ENCODE results near the gene CPN2.

Gene CPN2

GRCh38 chr3:194324823-194325327 is 26.3 kb downstream of the CPN2 start:
- POLR2A ChIA-PET: no interaction called here
- CTCF ChIA-PET: no interaction called here
- TF ChIP-seq FOXM1 (IDR thresholded peaks at IDR 0.05; ENCODE audit: borderline replicate concordance) (no peak), FOXK2 (IDR thresholded peaks at IDR 0.05) (no peak), ELF4 (IDR thresholded peaks at IDR 0.05) (no peak), BHLHE40 (IDR thresholded peaks at IDR 0.05; ENCODE audit: borderline replicate concordance) (no peak), ZNF384 (IDR thresholded peaks at IDR 0.05) (no peak), FOXA1 (IDR thresholded peaks at IDR 0.05) (no peak), PKNOX1 (IDR thresholded peaks at IDR 0.05) (no peak), ARNT (IDR thresholded peaks at IDR 0.05) (no peak)
- DNase-seq (ENCODE audit: extremely low spot score): no peak

GRCh38 chr3:194323785-194324735 is 27.1 kb downstream of the CPN2 start:
- ChIA-PET POLR2A (no interaction called here), CTCF (no interaction called here)
- DNase-seq (ENCODE audit: extremely low spot score): peak; percentile 45

GRCh38 chr3:194322678-194323211 is 28.4 kb downstream of the CPN2 start:
- no peak for DNase-seq (ENCODE audit: extremely low spot score)
- no peak for TF ChIP-seq CTBP1 (IDR thresholded peaks at IDR 0.05; ENCODE audit: borderline replicate concordance)
- no peak for TF ChIP-seq FOXK2 (IDR thresholded peaks at IDR 0.05)
- CTCF ChIA-PET: no interaction called here
- POLR2A ChIA-PET: no interaction called here

More at GRCh38 chr3:194323785-194324735, 27.1 kb downstream of the CPN2 start:
- TF ChIP-seq CTBP1 (IDR thresholded peaks at IDR 0.05; ENCODE audit: borderline replicate concordance) (no peak), PKNOX1 (IDR thresholded peaks at IDR 0.05) (peak; percentile 94)

GRCh38 chr3:194321693-194322640 is 29.2 kb downstream of the CPN2 start:
- POLR2A ChIA-PET: no interaction called here

GRCh38 chr3:194320744-194321243 is 30.3 kb downstream of the CPN2 start:
- TF ChIP-seq SP1 (IDR thresholded peaks at IDR 0.05): no peak
- no peak for TF ChIP-seq CTBP1 (IDR thresholded peaks at IDR 0.05; ENCODE audit: borderline replicate concordance)
- no peak for TF ChIP-seq SUZ12 (IDR thresholded peaks at IDR 0.05)
- no peak for TF ChIP-seq ARNT (IDR thresholded peaks at IDR 0.05)
- TF ChIP-seq FOXA1 (IDR thresholded peaks at IDR 0.05): no peak
- no peak for TF ChIP-seq HDGF (IDR thresholded peaks at IDR 0.05; ENCODE audit: borderline replicate concordance)
- TF ChIP-seq L3MBTL2 (conservative IDR thresholded peaks at IDR 0.05): no peak
- TF ChIP-seq ZNF384 (IDR thresholded peaks at IDR 0.05): no peak
- TF ChIP-seq FOXK2 (IDR thresholded peaks at IDR 0.05): no peak
- no peak for TF ChIP-seq PKNOX1 (IDR thresholded peaks at IDR 0.05)
- no peak for TF ChIP-seq NFRKB (IDR thresholded peaks at IDR 0.05)
- no peak for TF ChIP-seq LEF1 (IDR thresholded peaks at IDR 0.05; ENCODE audit: borderline replicate concordance)
- no peak for TF ChIP-seq ELF4 (IDR thresholded peaks at IDR 0.05)
- no peak for TF ChIP-seq BHLHE40 (IDR thresholded peaks at IDR 0.05; ENCODE audit: borderline replicate concordance)
- no peak for TF ChIP-seq FOXM1 (IDR thresholded peaks at IDR 0.05; ENCODE audit: borderline replicate concordance)
- TF ChIP-seq TARDBP (IDR thresholded peaks at IDR 0.05): no peak
- DNase-seq (ENCODE audit: extremely low spot score): no peak
- ChIA-PET CTCF (no interaction called here), POLR2A (no interaction called here)

More at GRCh38 chr3:194321693-194322640, 29.2 kb downstream of the CPN2 start:
- DNase-seq (ENCODE audit: extremely low spot score): no peak
- CTCF ChIA-PET: no interaction called here
- TF ChIP-seq ELF4 (IDR thresholded peaks at IDR 0.05) (no peak), ARNT (IDR thresholded peaks at IDR 0.05) (no peak), FOXK2 (IDR thresholded peaks at IDR 0.05) (no peak), SUZ12 (IDR thresholded peaks at IDR 0.05) (no peak)

- ChIA-PET CTCF (no interaction called here), POLR2A (no interaction called here)
- no peak for TF ChIP-seq PKNOX1 (IDR thresholded peaks at IDR 0.05)
- no peak for TF ChIP-seq ELF4 (IDR thresholded peaks at IDR 0.05)
- no peak for TF ChIP-seq BHLHE40 (IDR thresholded peaks at IDR 0.05; ENCODE audit: borderline replicate concordance)
- TF ChIP-seq SUZ12 (IDR thresholded peaks at IDR 0.05): no peak
- no peak for TF ChIP-seq ARNT (IDR thresholded peaks at IDR 0.05)
- TF ChIP-seq SP1 (IDR thresholded peaks at IDR 0.05): no peak
- DNase-seq (ENCODE audit: extremely low spot score): no peak
Observed at GRCh38 chr3:194320100-194320499, 31.0 kb downstream of the CPN2 start.

Measured in HEK293T (cell line).